HEK293 (cell line): ENCODE data around the gene KSR1.

Experiments
- AEBP2 ChIP-seq: fragments of 450-650 bp; formaldehyde crosslinking; IDR thresholded peaks from 2 replicates; pipeline ENCODE4 v1.5.1; 2016; ENCODE audit warnings: missing biosample characterization, missing genetic modification characterization, borderline replicate concordance
- ATF2 ChIP-seq: fragments of 450-650 bp; formaldehyde crosslinking; IDR thresholded peaks from 2 replicates; pipeline ENCODE4 v1.5.1; 2016; ENCODE audit warnings: missing biosample characterization, missing genetic modification characterization, low read depth
- BCL11A ChIP-seq: fragments of 450-650 bp; formaldehyde crosslinking; IDR thresholded peaks from 2 replicates; pipeline ENCODE4 v1.5.1; 2016; ENCODE audit warnings: low read depth, missing biosample characterization, missing genetic modification characterization
- EGR2 ChIP-seq: fragments of 450-650 bp; formaldehyde crosslinking; IDR thresholded peaks from 2 replicates; pipeline ENCODE4 v1.5.1; 2016; ENCODE audit warnings: low read depth, missing biosample characterization, missing genetic modification characterization
- GLIS1 ChIP-seq: fragments of 450-650 bp; formaldehyde crosslinking; IDR thresholded peaks from 2 replicates; pipeline ENCODE4 v1.5.1; 2016; ENCODE audit warnings: missing biosample characterization, missing genetic modification characterization
- HIC1 ChIP-seq: fragments of 450-650 bp; formaldehyde crosslinking; IDR thresholded peaks from 2 replicates; pipeline ENCODE4 v1.5.1; 2016; ENCODE audit warnings: missing biosample characterization, missing genetic modification characterization
- IKZF3 ChIP-seq: fragments of 450-650 bp; IDR thresholded peaks from 2 replicates; pipeline ENCODE4 v1.5.0; 2018; ENCODE audit warnings: missing biosample characterization, mild to moderate bottlenecking, missing genetic modification characterization, moderate library complexity
- KLF10 ChIP-seq: fragments of 450-650 bp; IDR thresholded peaks from 2 replicates; pipeline ENCODE4 v1.5.1; 2018; ENCODE audit warnings: missing biosample characterization, mild to moderate bottlenecking, missing genetic modification characterization
- MZF1 ChIP-seq: fragments of 450-650 bp; formaldehyde crosslinking; IDR thresholded peaks from 2 replicates; pipeline ENCODE4 v1.5.1; 2017; ENCODE audit warnings: missing biosample characterization, missing genetic modification characterization, borderline replicate concordance
- OSR2 ChIP-seq: fragments of 450-650 bp; formaldehyde crosslinking; IDR thresholded peaks from 2 replicates; pipeline ENCODE4 v1.5.1; 2016; ENCODE audit warnings: missing biosample characterization, missing genetic modification characterization
- OVOL3 ChIP-seq: fragments of 450-650 bp; formaldehyde crosslinking; IDR thresholded peaks from 2 replicates; pipeline ENCODE4 v1.5.1; 2016; ENCODE audit warnings: missing biosample characterization, missing genetic modification characterization
- REST ChIP-seq: fragments of 450-650 bp; formaldehyde crosslinking; IDR thresholded peaks from 2 replicates; pipeline ENCODE4 v1.5.1; 2016; ENCODE audit warnings: missing biosample characterization, missing genetic modification characterization
- ZBTB20 ChIP-seq: fragments of 450-650 bp; formaldehyde crosslinking; IDR thresholded peaks from 2 replicates; pipeline ENCODE4 v1.5.1; 2016; ENCODE audit warnings: missing biosample characterization, missing genetic modification characterization
- ZBTB48 ChIP-seq: fragments of 450-650 bp; formaldehyde crosslinking; IDR thresholded peaks from 2 replicates; pipeline ENCODE4 v1.5.1; 2016; ENCODE audit warnings: missing biosample characterization, missing genetic modification characterization
- ZNF138 ChIP-seq: fragments of 450-650 bp; formaldehyde crosslinking; IDR thresholded peaks from 2 replicates; pipeline ENCODE4 v1.5.1; 2016; ENCODE audit warnings: missing biosample characterization, missing genetic modification characterization, borderline replicate concordance
- ZNF16 ChIP-seq: fragments of 450-650 bp; formaldehyde crosslinking; IDR thresholded peaks from 2 replicates; pipeline ENCODE4 v1.5.1; 2016; ENCODE audit warnings: low read depth, missing biosample characterization, missing genetic modification characterization
- ZNF174 ChIP-seq: fragments of 450-650 bp; formaldehyde crosslinking; IDR thresholded peaks from 2 replicates; pipeline ENCODE4 v1.5.0; 2017; ENCODE audit warnings: missing biosample characterization, mild to moderate bottlenecking, missing genetic modification characterization
- ZNF184 ChIP-seq: fragments of 450-650 bp; IDR thresholded peaks from 2 replicates; pipeline ENCODE4 v1.5.1; 2018; ENCODE audit warnings: missing biosample characterization, mild to moderate bottlenecking, missing genetic modification characterization
- ZNF239 ChIP-seq: fragments of 450-650 bp; formaldehyde crosslinking; IDR thresholded peaks from 2 replicates; pipeline ENCODE4 v1.5.1; 2016; ENCODE audit warnings: missing biosample characterization, missing genetic modification characterization
- ZNF341 ChIP-seq: fragments of 450-650 bp; formaldehyde crosslinking; IDR thresholded peaks from 2 replicates; pipeline ENCODE4; 2016; ENCODE audit warnings: low read depth, missing biosample characterization, missing genetic modification characterization
- ZNF48 ChIP-seq: fragments of 450-650 bp; formaldehyde crosslinking; IDR thresholded peaks from 2 replicates; pipeline ENCODE4 v1.5.1; 2016; ENCODE audit warnings: missing biosample characterization, missing genetic modification characterization
- ZNF521 ChIP-seq: fragments of 450-650 bp; formaldehyde crosslinking; IDR thresholded peaks from 2 replicates; pipeline ENCODE4 v1.5.1; 2017; ENCODE audit warnings: missing biosample characterization, mild to moderate bottlenecking, missing genetic modification characterization
- ZNF596 ChIP-seq: fragments of 450-650 bp; IDR thresholded peaks from 2 replicates; pipeline ENCODE4 v1.5.0; 2018; ENCODE audit warnings: missing biosample characterization, mild to moderate bottlenecking, missing genetic modification characterization, moderate library complexity
- ZNF664 ChIP-seq: fragments of 450-650 bp; formaldehyde crosslinking; IDR thresholded peaks from 2 replicates; pipeline ENCODE4 v1.5.1; 2016; ENCODE audit warnings: missing biosample characterization, missing genetic modification characterization
- ZNF677 ChIP-seq: fragments of 450-650 bp; IDR thresholded peaks from 2 replicates; pipeline ENCODE4 v1.5.0; 2018; ENCODE audit warnings: missing biosample characterization, mild to moderate bottlenecking, missing genetic modification characterization, moderate library complexity
- ZNF747 ChIP-seq: fragments of 450-650 bp; formaldehyde crosslinking; IDR thresholded peaks from 2 replicates; pipeline ENCODE4 v1.5.1; 2016; ENCODE audit warnings: missing biosample characterization, missing genetic modification characterization
- ZNF76 ChIP-seq: fragments of 450-650 bp; formaldehyde crosslinking; IDR thresholded peaks from 2 replicates; pipeline ENCODE4; 2016; ENCODE audit warnings: low read depth, missing biosample characterization, missing genetic modification characterization, borderline replicate concordance
- ZNF837 ChIP-seq: fragments of 450-650 bp; formaldehyde crosslinking; IDR thresholded peaks from 2 replicates; pipeline ENCODE4 v1.5.1; 2016; ENCODE audit warnings: missing biosample characterization, missing genetic modification characterization
- TF ChIP-seq, protein P1 (sequence below): fragments of 450-650 bp; formaldehyde crosslinking; IDR thresholded peaks from 2 replicates; pipeline ENCODE4 v1.5.1; 2017; ENCODE audit warnings: missing biosample characterization, missing genetic modification characterization

KSR1 gene

DNA sequence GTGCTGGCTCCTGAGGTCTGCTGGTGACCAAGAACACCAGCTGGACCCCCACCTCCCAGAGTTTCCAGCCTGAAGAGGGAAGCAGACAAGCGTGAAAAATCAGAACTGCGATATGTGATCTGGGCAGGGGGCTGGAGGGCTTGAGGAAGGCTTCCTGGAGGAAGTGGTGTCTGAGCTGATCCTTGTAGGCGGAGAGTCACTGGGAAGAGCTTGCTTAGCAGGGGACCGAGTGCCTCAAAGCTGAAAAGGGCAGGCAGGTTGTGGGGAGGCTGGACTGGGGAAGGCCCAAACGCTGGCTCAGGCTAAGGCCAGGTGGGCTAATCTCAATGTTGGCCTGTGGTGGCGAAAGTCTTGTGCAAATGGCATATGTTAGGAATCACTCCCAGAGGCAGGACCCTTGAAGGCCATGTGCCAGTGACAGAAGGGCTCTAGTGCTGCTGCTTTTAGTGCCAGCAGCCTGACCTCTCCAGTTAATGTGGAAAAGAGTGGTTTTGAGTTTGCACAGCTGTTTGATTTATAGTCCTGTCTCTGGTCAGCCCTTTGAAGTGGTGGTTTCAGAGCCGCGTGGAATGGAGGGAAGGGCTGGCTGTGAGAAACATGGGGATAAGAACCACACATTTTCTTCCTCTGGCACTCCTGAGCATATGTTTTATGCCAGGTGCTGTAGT is 89.4 kb downstream of the KSR1 start (continued):
- TF ChIP-seq ZNF174 (tag by site-specific recombination), result no peak
- 0 out of 2 replicates have a peak, but pooled peaks have one; percentile 26 for TF ChIP-seq ZBTB48 (tag by site-specific recombination)
- no peak for TF ChIP-seq ZNF677 (tag by site-specific recombination)
- peak; percentile 10; the same call in 1 of the 2 replicates for TF ChIP-seq IKZF3 (tag by site-specific recombination)
- TF ChIP-seq, protein P1, sequence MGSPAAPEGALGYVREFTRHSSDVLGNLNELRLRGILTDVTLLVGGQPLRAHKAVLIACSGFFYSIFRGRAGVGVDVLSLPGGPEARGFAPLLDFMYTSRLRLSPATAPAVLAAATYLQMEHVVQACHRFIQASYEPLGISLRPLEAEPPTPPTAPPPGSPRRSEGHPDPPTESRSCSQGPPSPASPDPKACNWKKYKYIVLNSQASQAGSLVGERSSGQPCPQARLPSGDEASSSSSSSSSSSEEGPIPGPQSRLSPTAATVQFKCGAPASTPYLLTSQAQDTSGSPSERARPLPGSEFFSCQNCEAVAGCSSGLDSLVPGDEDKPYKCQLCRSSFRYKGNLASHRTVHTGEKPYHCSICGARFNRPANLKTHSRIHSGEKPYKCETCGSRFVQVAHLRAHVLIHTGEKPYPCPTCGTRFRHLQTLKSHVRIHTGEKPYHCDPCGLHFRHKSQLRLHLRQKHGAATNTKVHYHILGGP (tag by site-specific recombination), result no peak
- TF ChIP-seq OSR2 (tag by site-specific recombination), result peak; percentile 82
- no peak for TF ChIP-seq ATF2 (tag by site-specific recombination)
- TF ChIP-seq ZNF747 (tag by site-specific recombination), result no peak
- no peak for TF ChIP-seq ZNF521
- TF ChIP-seq ZNF138 (tag by site-specific recombination), result no peak
- TF ChIP-seq EGR2, result no peak
- TF ChIP-seq REST (tag by site-specific recombination), result no peak
- TF ChIP-seq ZNF837, result no peak
- no peak for TF ChIP-seq BCL11A (tag by site-specific recombination)
- TF ChIP-seq KLF10 (tag by site-specific recombination), result no peak
- no peak for TF ChIP-seq ZNF664
- TF ChIP-seq GLIS1, result peak; percentile 72
- TF ChIP-seq ZNF76, result peak; percentile 64; the same call in 1 of the 2 replicates
- TF ChIP-seq ZNF596 (tag by site-specific recombination), result no peak
- TF ChIP-seq ZNF48 (tag by site-specific recombination), result no peak
- no peak for TF ChIP-seq ZNF16
- no peak; the same call in 1 of the 2 replicates for TF ChIP-seq ZNF341 (tag by site-specific recombination)
- TF ChIP-seq ZNF239 (tag by site-specific recombination), result no peak
- TF ChIP-seq OVOL3 (tag by site-specific recombination), result no peak
- TF ChIP-seq AEBP2 (tag by site-specific recombination), result no peak
- no peak for TF ChIP-seq HIC1 (tag by site-specific recombination)
- TF ChIP-seq ZNF184, result no peak
- TF ChIP-seq MZF1 (tag by site-specific recombination), result no peak
- TF ChIP-seq ZBTB20 (tag by site-specific recombination), result no peak
